PC-9 (cell line): ENCODE data around the gene SCAMP1. TPM values are rescaled to one million over a fixed set of nuclear protein-coding genes. Genes with fewer than 3 reads are reported as not detected.
"Not testable (repeated sequence)": the region's sequence is repeated elsewhere in the genome, so short reads cannot be mapped to it uniquely, and the experiment has no call there.

Source experiments
- BruUV-seq: library from RNA; stranded (reverse); fragments of 400-500 nt; replicated peaks from 2 replicates; lab custom pipeline; 2021; lab: Mats Ljungman, UMichigan
- CTCF ChIA-PET: fragments of 300-600 bp; sonication (Branson Sonifier 250); formaldehyde crosslinking; loops from one replicate; lab custom pipeline; 2022; ENCODE audit warnings: antibody characterized with exemption; lab: Charles Lee
- POLR2A ChIA-PET: fragments of 300-600 bp; sonication (Branson Sonifier 250); formaldehyde crosslinking; loops from one replicate; lab custom pipeline; 2022; ENCODE audit warnings: antibody characterized with exemption; ENCODE audit not compliant: unreplicated experiment; lab: Charles Lee
- DNase-seq, 2 experiments: peaks; one replicate each; pipeline versions ENCODE4 v3.0.0 to v3.0.0-alpha.2; 2015 to 2022; ENCODE audit warnings: mixed read lengths in 1 of 2
- H2AFZ ChIP-seq: fragments of 200-600 bp; sonication (generic); 2 replicates; pipeline ENCODE4 v1.8.1; 2017; ENCODE audit warnings: antibody characterized with exemption
- H3F3A ChIP-seq: fragments of 200-600 bp; sonication (generic); 2 replicates; pipeline ENCODE4 v1.8.1; 2017; ENCODE audit warnings: antibody characterized with exemption, mild to moderate bottlenecking, low read depth; ENCODE audit not compliant: insufficient read depth
- H3K27ac ChIP-seq: fragments of 200-600 bp; sonication (generic); 2 replicates; pipeline ENCODE4 v1.6.1; 2016; ENCODE audit warnings: mixed run types
- H3K27me3 ChIP-seq: fragments of 200-600 bp; sonication (generic); 2 replicates; pipeline ENCODE4 v1.6.1; 2016; ENCODE audit warnings: low read depth, mixed run types; ENCODE audit not compliant: insufficient read depth
- H3K36me3 ChIP-seq: fragments of 200-600 bp; sonication (generic); 2 replicates; pipeline ENCODE4 v1.6.1; 2016; ENCODE audit warnings: low read depth, mixed run types
- H3K4me1 ChIP-seq: fragments of 200-600 bp; sonication (generic); replicated peaks from 2 replicates; pipeline ENCODE4 v1.6.1; 2016; ENCODE audit warnings: mixed run types; ENCODE audit not compliant: insufficient read depth
- H3K4me2 ChIP-seq: fragments of 200-600 bp; sonication (generic); 2 replicates; pipeline ENCODE4 v1.6.1; 2017; ENCODE audit warnings: mixed run types
- H3K4me3 ChIP-seq: fragments of 200-600 bp; sonication (generic); 2 replicates; pipeline ENCODE4 v1.6.1; 2016; ENCODE audit warnings: mixed run types
- H3K79me2 ChIP-seq: fragments of 200-600 bp; sonication (generic); 2 replicates; pipeline ENCODE4 v1.6.1; 2017; ENCODE audit warnings: low read depth, mixed run types
- H3K9me2 ChIP-seq: fragments of 200-600 bp; sonication (generic); 2 replicates; pipeline ENCODE4 v1.8.1; 2017; ENCODE audit warnings: mild to moderate bottlenecking; ENCODE audit not compliant: insufficient read depth
- H3K9me3 ChIP-seq: fragments of 200-600 bp; sonication (generic); 2 replicates; pipeline ENCODE4 v1.8.1; 2016; ENCODE audit warnings: low read depth; ENCODE audit not compliant: insufficient read depth
- H4K20me1 ChIP-seq: fragments of 200-600 bp; sonication (generic); 2 replicates; pipeline ENCODE4 v1.8.1; 2017; ENCODE audit not compliant: insufficient read depth
- CTCF ChIP-seq: fragments of 200-600 bp; sonication (generic); conservative IDR thresholded peaks from 2 replicates; pipeline ENCODE4 v1.6.1; 2017; ENCODE audit warnings: mixed run types, antibody characterized with exemption, mild to moderate bottlenecking, moderate library complexity
- EZH2 ChIP-seq: fragments of 200-600 bp; sonication (generic); IDR thresholded peaks from 2 replicates; pipeline ENCODE4 v1.8.0; 2017; ENCODE audit warnings: antibody characterized with exemption, low read depth
- intact Hi-C: fragments of 100-400 bp; cut with micrococcal nuclease; formaldehyde crosslinking; loops from one replicate; pipeline ENCODE4 v1.10.0; 2022; ENCODE audit not compliant: unreplicated experiment
- total RNA-seq: library from RNA; stranded (reverse); gene quantifications from 2 replicates; pipeline ENCODE4 v1.2.3, GENCODE V29; 2021

The SCAMP1 gene
- total RNA-seq, 1 experiment from 2014 or later: 38.7 TPM

DNA sequence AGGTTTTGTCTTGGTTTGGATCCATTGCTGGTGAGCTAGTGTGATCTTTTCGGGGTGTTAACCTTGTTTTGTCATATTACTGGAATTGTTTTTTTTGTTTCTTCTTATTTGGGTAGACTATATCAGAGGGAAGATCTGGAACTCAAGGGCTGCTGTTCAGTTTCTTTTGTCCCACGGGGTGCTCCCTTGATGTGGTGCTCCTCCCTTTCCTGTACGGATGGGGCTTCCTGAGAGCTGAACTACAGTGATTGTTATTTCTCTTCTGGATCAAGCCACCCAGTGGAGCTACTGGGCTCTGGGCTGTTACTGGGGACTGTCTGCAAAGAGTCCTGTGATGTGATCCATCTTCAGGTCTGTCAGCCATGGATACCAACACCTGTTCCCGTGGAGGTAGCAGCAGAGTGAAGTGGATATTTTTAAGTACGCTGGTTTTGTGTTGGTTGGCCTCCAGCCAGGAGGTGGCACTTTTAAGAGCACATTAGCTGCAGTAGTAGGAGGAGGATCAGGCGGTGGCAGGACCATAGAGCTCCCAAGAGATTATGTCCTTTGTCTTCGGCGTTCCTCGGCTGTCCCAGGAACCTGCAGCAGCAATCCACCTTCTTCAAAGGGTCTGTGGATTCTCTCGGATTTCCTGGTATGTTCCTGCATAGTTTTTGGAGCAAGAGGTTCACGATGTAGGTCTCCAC, 27.2 kb downstream of the SCAMP1 start:
- POLR2A ChIA-PET: no interaction called here
- no peak for TF ChIP-seq CTCF
- TF ChIP-seq EZH2: no peak

DNA sequence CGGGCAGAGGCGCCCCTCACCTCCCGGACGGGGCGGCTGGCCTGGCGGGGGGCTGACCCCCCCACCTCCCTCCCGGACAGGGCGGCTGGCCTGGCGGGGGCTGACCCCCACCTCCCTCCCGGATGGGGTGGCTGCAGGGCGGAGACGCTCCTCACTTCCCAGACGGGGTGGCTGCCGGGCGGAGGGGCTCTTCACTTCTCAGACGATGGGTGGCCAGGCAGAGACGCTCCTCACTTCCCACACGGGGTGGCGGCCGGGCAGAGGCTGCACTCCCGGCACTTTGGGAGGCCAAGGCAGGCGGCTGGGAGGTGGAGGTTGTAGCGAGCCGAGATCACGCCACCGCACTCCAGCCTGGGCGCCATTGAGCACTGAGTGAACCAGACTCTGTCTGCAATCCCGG, 30.9 kb downstream of the SCAMP1 start:
- H4K20me1 ChIP-seq, H3K4me1 ChIP-seq, BruUV-seq, H3K9me3 ChIP-seq, H2AFZ ChIP-seq, H3K27ac ChIP-seq, DNase-seq, H3K4me2 ChIP-seq, H3F3A ChIP-seq, intact Hi-C loops, POLR2A ChIA-PET, H3K27me3 ChIP-seq, H3K9me2 ChIP-seq, H3K4me3 ChIP-seq, CTCF ChIA-PET: not testable (repeated sequence)
- peaks cover 18% of the 10 kb centered on the region; the same call in 1 of the 2 replicates for H3K36me3 ChIP-seq
- H3K79me2 ChIP-seq: peaks cover 26% of the 10 kb centered on the region

More for the DNA sequence above, 27.2 kb downstream of the SCAMP1 start:
- intact Hi-C loops: no loop called here
- Histone ChIP-seq H3K4me3 (no peak overlapping the region), H3K9me3 (peaks cover 14% of the 10 kb centered on the region), H3K36me3 (peaks cover 13% of the 10 kb centered on the region; the same call in 1 of the 2 replicates), H2AFZ (no peak overlapping the region), H3K9me2 (no peaks in the 10 kb centered on the region), H3K27ac (no peak overlapping the region), H3K4me1 (no peaks in the 10 kb centered on the region), H4K20me1 (peaks cover 4% of the 10 kb centered on the region), H3K4me2 (no peak overlapping the region), H3F3A (no peaks in the 10 kb centered on the region), H3K27me3 (no peaks in the 10 kb centered on the region), H3K79me2 (peaks cover 46% of the 10 kb centered on the region)
- DNase-seq: no peak
- BruUV-seq: no TSS peak
- CTCF ChIA-PET: no interaction called here

DNA sequence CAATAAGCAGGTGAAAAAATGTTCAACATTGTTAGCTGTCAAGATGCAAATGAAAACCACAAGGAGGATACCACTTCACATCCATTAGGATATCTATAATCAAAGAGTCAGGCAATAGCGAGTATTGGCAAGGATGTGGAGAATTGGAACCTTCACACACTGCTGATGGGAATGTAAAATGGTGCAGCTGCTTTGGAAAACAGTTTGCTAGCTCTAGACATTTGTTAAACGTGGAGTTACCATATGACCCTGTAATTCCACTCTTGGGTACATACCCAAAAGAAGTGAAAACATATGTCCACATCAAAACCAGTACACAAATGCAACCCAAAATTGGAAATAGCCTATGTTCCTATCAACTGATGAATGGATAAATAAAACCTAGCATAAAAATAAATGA, 37.4 kb downstream of the SCAMP1 start:
- ChIA-PET CTCF (no interaction called here), POLR2A (interaction anchor here (0.7 kb wide), 1 partner anchor 12 kb away, joined by 4 read pairs; no protein-coding TSS in a partner anchor)
- Histone ChIP-seq H2AFZ (no peak overlapping the region), H4K20me1 (peaks cover 7% of the 10 kb centered on the region), H3F3A (no peaks in the 10 kb centered on the region; the same call in 1 of the 2 replicates), H3K27me3 (no peaks in the 10 kb centered on the region), H3K9me2 (no peaks in the 10 kb centered on the region), H3K79me2 (peaks cover 31% of the 10 kb centered on the region; the same call in 1 of the 2 replicates), H3K4me1 (no peaks in the 10 kb centered on the region), H3K36me3 (0 out of 2 replicates have a peak, but pooled peaks cover 6% of the 10 kb centered on the region), H3K27ac (no peak overlapping the region), H3K4me2 (no peak overlapping the region), H3K9me3 (no peaks in the 10 kb centered on the region), H3K4me3 (no peak overlapping the region)
- no TSS peak for BruUV-seq
- TF ChIP-seq CTCF (no peak), EZH2 (no peak)
- DNase-seq: no peak
- intact Hi-C loops: no loop called here
